ENCODE results near the gene SKOR1. TPM values are rescaled to one million over a fixed set of nuclear protein-coding genes. Genes with fewer than 3 reads are reported as not detected.

Gene SKOR1
- total and polyA plus RNA-seq, 2 of the 13 experiments (the other 11 are each of a cell fraction or from before 2014, with no cell fraction given): 0.09 to 0.11 TPM

- POLR2A ChIA-PET: no interaction called here
- Histone ChIP-seq H2AFZ (ENCODE audit: low read length) (no peak overlapping the region), H3K27me3 (ENCODE audit: control insufficient read depth in 1 of 2, insufficient read depth in 2 of 2, low read length in 2 of 2) (no peaks in the 10 kb centered on the region), H3K27ac (ENCODE audit: extremely low read length, insufficient read depth, low read length) (no peak overlapping the region), H3K9me3 (ENCODE audit: low read length) (no peaks in the 10 kb centered on the region), H3K9ac (ENCODE audit: insufficient read depth, low read depth, low read length) (no peak overlapping the region), H3K36me3 (replicated peaks in 1 of 2; ENCODE audit: control insufficient read depth in 1 of 2, insufficient read depth in 2 of 2, low read length in 2 of 2) (no peaks in the 10 kb centered on the region; a peak in 2 of 5 replicates), H3K4me1 (ENCODE audit: insufficient read depth, low read length) (no peaks in the 10 kb centered on the region), H4K20me1 (ENCODE audit: insufficient read depth, low read length) (no peaks in the 10 kb centered on the region), H3K4me3 (replicated peaks in 1 of 3; ENCODE audit: insufficient read depth in 1 of 3, low read depth in 2 of 3, low read length in 3 of 3) (no peak overlapping the region), H3K4me2 (ENCODE audit: low read depth, low read length) (no peak overlapping the region), H3K79me2 (ENCODE audit: insufficient read depth, low read length) (no peaks in the 10 kb centered on the region)
- no TSS peak for BruUV-seq (replicated peaks)
- FAIRE-seq (no peak), ATAC-seq (no peak), DNase-seq (ENCODE audit: low spot score) (no peak)
- intact Hi-C loops (cut with micrococcal nuclease; ENCODE audit: unreplicated experiment): no loop called here
- in situ Hi-C loops (cut with HindIII; ENCODE audit: extremely low pct_ligation_motif_present, low pct_unique_long_range_greater_than_20kb): no loop called here
- CTCF ChIA-PET (ENCODE audit: low intra/inter-chr PET ratio, low total read pairs): no interaction called here
- TF ChIP-seq ZNF703 (CRISPR knock-in tag; IDR thresholded peaks at IDR 0.05; ENCODE audit: borderline replicate concordance) (no peak), PHF8 (CRISPR knock-in tag; IDR thresholded peaks at IDR 0.05) (no peak), ZBTB42 (CRISPR knock-in tag; IDR thresholded peaks at IDR 0.05) (no peak), FIP1L1 (IDR thresholded peaks at IDR 0.05; ENCODE audit: borderline replicate concordance, insufficient read depth, low read depth, low read length) (no peak), ZBTB37 (CRISPR knock-in tag; IDR thresholded peaks at IDR 0.05) (no peak), ZNF431 (CRISPR knock-in tag; IDR thresholded peaks at IDR 0.05; ENCODE audit: borderline replicate concordance, low read depth) (no peak), CHCHD3 (CRISPR knock-in tag; IDR thresholded peaks at IDR 0.05) (no peak), NFATC3 (CRISPR knock-in tag; IDR thresholded peaks at IDR 0.05) (no peak), ZNF280B (CRISPR knock-in tag; IDR thresholded peaks at IDR 0.05; ENCODE audit: borderline replicate concordance) (no peak), MXD1 (CRISPR knock-in tag; IDR thresholded peaks at IDR 0.05) (no peak), ZNF350 (CRISPR knock-in tag; IDR thresholded peaks at IDR 0.05; ENCODE audit: borderline replicate concordance, low read depth) (no peak), ISX (CRISPR knock-in tag; conservative IDR thresholded peaks at IDR 0.05) (no peak)
- TF ChIP-seq, protein P1, sequence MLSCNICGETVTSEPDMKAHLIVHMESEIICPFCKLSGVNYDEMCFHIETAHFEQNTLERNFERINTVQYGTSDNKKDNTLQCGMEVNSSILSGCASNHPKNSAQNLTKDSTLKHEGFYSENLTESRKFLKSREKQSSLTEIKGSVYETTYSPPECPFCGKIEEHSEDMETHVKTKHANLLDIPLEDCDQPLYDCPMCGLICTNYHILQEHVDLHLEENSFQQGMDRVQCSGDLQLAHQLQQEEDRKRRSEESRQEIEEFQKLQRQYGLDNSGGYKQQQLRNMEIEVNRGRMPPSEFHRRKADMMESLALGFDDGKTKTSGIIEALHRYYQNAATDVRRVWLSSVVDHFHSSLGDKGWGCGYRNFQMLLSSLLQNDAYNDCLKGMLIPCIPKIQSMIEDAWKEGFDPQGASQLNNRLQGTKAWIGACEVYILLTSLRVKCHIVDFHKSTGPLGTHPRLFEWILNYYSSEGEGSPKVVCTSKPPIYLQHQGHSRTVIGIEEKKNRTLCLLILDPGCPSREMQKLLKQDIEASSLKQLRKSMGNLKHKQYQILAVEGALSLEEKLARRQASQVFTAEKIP (CRISPR knock-in tag; IDR thresholded peaks at IDR 0.05; ENCODE audit: borderline replicate concordance): no peak
- WGBS (ENCODE audit: low lambda C conversion rate): 92% methylated on average over 7 of the region's 7 CpGs
These were observed 42.0 kb upstream of the SKOR1 start for GRCh38 chr15:67783303-67783702.

All from HepG2 (cell line).